ENCODE measurements around the gene SECISBP2. TPM values are rescaled to one million over a fixed set of nuclear protein-coding genes. Genes with fewer than 3 reads are reported as not detected.

SECISBP2 gene
- total RNA-seq, 2 donors from 2014 or later: 43.1 to 76.2 TPM

- Histone ChIP-seq H3K4me3 (no peak overlapping the region), H3K4me1 (replicated peaks) (no peaks in the 10 kb centered on the region), H3K27me3 (replicated peaks; ENCODE audit: insufficient read depth) (no peaks in the 10 kb centered on the region), H3K9me3 (no peaks in the 10 kb centered on the region), H3K27ac (no peak overlapping the region), H3K36me3 (peaks cover 2 to 26% of the 10 kb centered on the region in 2 donors)
- TF ChIP-seq POLR2A (IDR thresholded peaks at IDR 0.05) (no peak), CTCF (IDR thresholded peaks at IDR 0.05) (no peak), POLR2AphosphoS5 (IDR thresholded peaks at IDR 0.05) (no peak)
- DNase-seq (ENCODE audit: low spot score): no peak
- intact Hi-C loops (cut with DNase I): no loop called here
- 92% methylated on average over 6 of the region's 6 CpGs for WGBS
Observed at GRCh38 chr9:89351584-89352300, 33.4 kb downstream of the SECISBP2 start.

- H3K36me3 ChIP-seq: peaks cover 2 to 28% of the 10 kb centered on the region in 2 donors
- H3K27me3 ChIP-seq (replicated peaks; ENCODE audit: insufficient read depth): no peaks in the 10 kb centered on the region
- H3K9me3 ChIP-seq: no peaks in the 10 kb centered on the region
- H3K27ac ChIP-seq: no peak overlapping the region
- no peak for DNase-seq (ENCODE audit: low spot score)
- 31% methylated on average over 3 of the region's 3 CpGs for WGBS
- TF ChIP-seq CTCF (IDR thresholded peaks at IDR 0.05) (no peak), POLR2AphosphoS5 (IDR thresholded peaks at IDR 0.05) (no peak), POLR2A (IDR thresholded peaks at IDR 0.05) (no peak)
- no peak overlapping the region for H3K4me3 ChIP-seq
- intact Hi-C loops (cut with DNase I): no loop called here
- H3K4me1 ChIP-seq (replicated peaks): no peaks in the 10 kb centered on the region
Observed at GRCh38 chr9:89352451-89352850, 34.2 kb downstream of the SECISBP2 start.

GRCh38 chr9:89352874-89353649 lies 34.8 kb downstream of the SECISBP2 start:
- no peaks in the 10 kb centered on the region for H3K4me1 ChIP-seq (replicated peaks)
- H3K36me3 ChIP-seq: peaks cover 5 to 31% of the 10 kb centered on the region in 2 donors
- WGBS: 78% methylated on average over 8 of the region's 8 CpGs
- H3K4me3 ChIP-seq: no peak overlapping the region
- DNase-seq (ENCODE audit: low spot score): no peak
- H3K27ac ChIP-seq: peak overlapping the region in 1 of 2 donors; percentile 44
- intact Hi-C loops (cut with DNase I): no loop called here
- no peaks in the 10 kb centered on the region for H3K9me3 ChIP-seq
- no peaks in the 10 kb centered on the region for H3K27me3 ChIP-seq (replicated peaks; ENCODE audit: insufficient read depth)
- no peak for TF ChIP-seq POLR2A (IDR thresholded peaks at IDR 0.05)
- no peak for TF ChIP-seq CTCF (IDR thresholded peaks at IDR 0.05)
- no peak for TF ChIP-seq POLR2AphosphoS5 (IDR thresholded peaks at IDR 0.05)

GRCh38 chr9:89353989-89354388 lies 35.7 kb downstream of the SECISBP2 start:
- no peak overlapping the region for H3K27ac ChIP-seq
- no peak overlapping the region for H3K4me3 ChIP-seq
- H3K36me3 ChIP-seq: peaks cover 7 to 30% of the 10 kb centered on the region in 2 donors
- H3K27me3 ChIP-seq (replicated peaks; ENCODE audit: insufficient read depth): no peaks in the 10 kb centered on the region
- no peak for TF ChIP-seq POLR2A (IDR thresholded peaks at IDR 0.05)
- no peak for TF ChIP-seq POLR2AphosphoS5 (IDR thresholded peaks at IDR 0.05)
- no peak for TF ChIP-seq CTCF (IDR thresholded peaks at IDR 0.05)
- intact Hi-C loops (cut with DNase I): no loop called here
- H3K4me1 ChIP-seq (replicated peaks): no peaks in the 10 kb centered on the region
- H3K9me3 ChIP-seq: no peaks in the 10 kb centered on the region
- no peak for DNase-seq (ENCODE audit: low spot score)
- 72% methylated on average over 3 of the region's 3 CpGs for WGBS
